ENCODE data around the gene APOBEC3F.

DNA sequence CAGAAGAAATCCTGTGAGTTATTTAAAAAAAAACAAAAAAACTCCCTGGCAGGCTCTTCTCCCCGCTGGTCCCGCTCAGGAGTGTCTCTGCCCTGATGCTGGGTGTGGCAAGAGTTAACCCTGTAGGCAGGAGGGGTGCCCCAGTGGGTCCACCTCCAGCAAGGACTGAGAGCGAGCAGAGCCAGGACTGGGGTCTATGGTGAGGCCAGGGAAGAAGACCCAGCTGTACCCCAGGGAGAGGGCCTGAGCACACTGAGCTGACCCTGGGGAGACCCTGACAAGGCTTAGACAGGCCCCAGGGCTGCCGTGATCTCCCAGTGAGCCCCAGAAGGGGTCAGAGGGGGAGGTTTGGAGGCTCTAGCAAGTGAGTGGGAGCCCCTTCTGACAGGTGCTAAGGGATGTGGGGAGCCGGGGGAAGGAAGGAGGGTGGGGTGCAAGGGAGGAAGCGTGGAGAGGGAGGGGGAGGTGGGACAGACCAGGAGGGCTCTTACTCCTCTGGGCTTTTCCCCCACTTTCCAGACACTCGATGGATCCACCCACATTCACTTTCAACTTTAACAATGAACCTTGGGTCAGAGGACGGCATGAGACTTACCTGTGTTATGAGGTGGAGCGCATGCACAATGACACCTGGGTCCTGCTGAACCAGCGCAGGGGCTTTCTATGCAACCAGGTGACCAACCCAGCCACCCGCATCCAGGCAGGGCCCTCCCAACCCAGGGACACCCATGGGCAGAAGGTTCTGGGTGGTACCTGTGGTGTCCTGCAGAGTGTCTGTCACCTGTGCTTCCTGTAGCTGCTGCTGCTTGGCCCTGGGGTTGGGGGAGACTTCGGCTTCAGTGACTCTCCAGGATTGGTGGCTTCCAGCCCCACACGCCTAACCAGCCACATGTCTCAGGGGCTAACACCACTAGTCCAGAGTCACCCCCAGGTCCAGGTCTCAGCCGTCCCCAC, 42.8 kb downstream of the APOBEC3F start:
- TF ChIP-seq NR1H2 (CRISPR knock-in tag; IDR thresholded peaks at IDR 0.05; ENCODE audit: borderline replicate concordance, low read depth) (no peak), ATF3 (CRISPR knock-in tag; IDR thresholded peaks at IDR 0.05) (no peak), AKNA (CRISPR knock-in tag; IDR thresholded peaks at IDR 0.05; ENCODE audit: borderline replicate concordance) (no peak), SIX4 (CRISPR knock-in tag; IDR thresholded peaks at IDR 0.05) (no peak), TCF7L2 (IDR thresholded peaks at IDR 0.05; ENCODE audit: low read depth, low read length) (no peak), DBP (CRISPR knock-in tag; IDR thresholded peaks at IDR 0.05; ENCODE audit: not compliant biosample characterization) (no peak), PHF8 (CRISPR knock-in tag; IDR thresholded peaks at IDR 0.05) (no peak), ZBTB1 (CRISPR knock-in tag; IDR thresholded peaks at IDR 0.05; ENCODE audit: borderline replicate concordance) (no peak), ZNF776 (CRISPR knock-in tag; IDR thresholded peaks at IDR 0.05) (no peak)
- TF ChIP-seq, protein P1, sequence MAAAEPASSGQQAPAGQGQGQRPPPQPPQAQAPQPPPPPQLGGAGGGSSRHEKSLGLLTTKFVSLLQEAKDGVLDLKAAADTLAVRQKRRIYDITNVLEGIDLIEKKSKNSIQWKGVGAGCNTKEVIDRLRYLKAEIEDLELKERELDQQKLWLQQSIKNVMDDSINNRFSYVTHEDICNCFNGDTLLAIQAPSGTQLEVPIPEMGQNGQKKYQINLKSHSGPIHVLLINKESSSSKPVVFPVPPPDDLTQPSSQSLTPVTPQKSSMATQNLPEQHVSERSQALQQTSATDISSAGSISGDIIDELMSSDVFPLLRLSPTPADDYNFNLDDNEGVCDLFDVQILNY (CRISPR knock-in tag; conservative IDR thresholded peaks at IDR 0.05), result no peak
- TF ChIP-seq, protein P2, sequence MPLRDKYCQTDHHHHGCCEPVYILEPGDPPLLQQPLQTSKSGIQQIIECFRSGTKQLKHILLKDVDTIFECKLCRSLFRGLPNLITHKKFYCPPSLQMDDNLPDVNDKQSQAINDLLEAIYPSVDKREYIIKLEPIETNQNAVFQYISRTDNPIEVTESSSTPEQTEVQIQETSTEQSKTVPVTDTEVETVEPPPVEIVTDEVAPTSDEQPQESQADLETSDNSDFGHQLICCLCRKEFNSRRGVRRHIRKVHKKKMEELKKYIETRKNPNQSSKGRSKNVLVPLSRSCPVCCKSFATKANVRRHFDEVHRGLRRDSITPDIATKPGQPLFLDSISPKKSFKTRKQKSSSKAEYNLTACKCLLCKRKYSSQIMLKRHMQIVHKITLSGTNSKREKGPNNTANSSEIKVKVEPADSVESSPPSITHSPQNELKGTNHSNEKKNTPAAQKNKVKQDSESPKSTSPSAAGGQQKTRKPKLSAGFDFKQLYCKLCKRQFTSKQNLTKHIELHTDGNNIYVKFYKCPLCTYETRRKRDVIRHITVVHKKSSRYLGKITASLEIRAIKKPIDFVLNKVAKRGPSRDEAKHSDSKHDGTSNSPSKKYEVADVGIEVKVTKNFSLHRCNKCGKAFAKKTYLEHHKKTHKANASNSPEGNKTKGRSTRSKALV (CRISPR knock-in tag; IDR thresholded peaks at IDR 0.05), result no peak
